GM18907 (cell line): ENCODE measurements around the gene TYW3.

Experiments used
- ATAC-seq: cut with Tn5 transposase; IDR thresholded peaks from one replicate; pipeline ENCODE4 v1.9.1; 2021; ENCODE audit warnings: mild to moderate bottlenecking, moderate library complexity; ENCODE audit not compliant: unreplicated experiment

The TYW3 gene

GRCh38 chr1:74732960-74733603 is at the start of gene TYW3, which contains the start of gene CRYZ:
Gene TYW3, plus strand, starts transcription at chr1:74733152. Its CDS starts 93 bp downstream, at chr1:74733245.
Gene CRYZ, minus strand, starts transcription at chr1:74733050. Its CDS starts 8,229 bp downstream, at chr1:74724821.
- peak; percentile 70 for ATAC-seq

GRCh38 chr1:74683656-74684055 is 49.3 kb upstream of the TYW3 start:
- ATAC-seq: no peak

- no peak for ATAC-seq
Measured at GRCh38 chr1:74684301-74684700, 48.7 kb upstream of the TYW3 start.

- no peak for ATAC-seq
Measured at GRCh38 chr1:74686928-74687327, 46.0 kb upstream of the TYW3 start.

GRCh38 chr1:74689621-74690363 is 43.2 kb upstream of the TYW3 start:
- peak; percentile 80 for ATAC-seq

- no peak for ATAC-seq
Measured at GRCh38 chr1:74690364-74690696, 42.6 kb upstream of the TYW3 start.

GRCh38 chr1:74690909-74691308 is 42.0 kb upstream of the TYW3 start:
- no peak for ATAC-seq

- no peak for ATAC-seq
Measured at GRCh38 chr1:74693473-74693872, 39.5 kb upstream of the TYW3 start.

- no peak for ATAC-seq
Measured at GRCh38 chr1:74697832-74698231, 35.1 kb upstream of the TYW3 start.

- ATAC-seq: peak; percentile 56
Measured at GRCh38 chr1:74699331-74699730, 33.6 kb upstream of the TYW3 start.

- no peak for ATAC-seq
Measured at GRCh38 chr1:74703386-74704182, 29.4 kb upstream of the TYW3 start.

- ATAC-seq: no peak
Measured at GRCh38 chr1:74712881-74713280, 20.1 kb upstream of the TYW3 start.

- no peak for ATAC-seq
Measured at GRCh38 chr1:74713849-74714248, 19.1 kb upstream of the TYW3 start.

GRCh38 chr1:74714429-74715235 is 18.3 kb upstream of the TYW3 start:
- ATAC-seq: no peak

- no peak for ATAC-seq
Measured at GRCh38 chr1:74715236-74715502, 17.8 kb upstream of the TYW3 start.

GRCh38 chr1:74715806-74716205 is 17.1 kb upstream of the TYW3 start:
- no peak for ATAC-seq

GRCh38 chr1:74716822-74717221 is 16.1 kb upstream of the TYW3 start:
- ATAC-seq: no peak

GRCh38 chr1:74717626-74718025 is 15.3 kb upstream of the TYW3 start:
- ATAC-seq: no peak

GRCh38 chr1:74726063-74726462 is 6.9 kb upstream of the TYW3 start:
- ATAC-seq: no peak

GRCh38 chr1:74728736-74729135 is 4.2 kb upstream of the TYW3 start:
- no peak for ATAC-seq
